ENCODE measurements around the gene FYCO1.
"Not testable (repeated sequence)": the region's sequence is repeated elsewhere in the genome, so short reads cannot be mapped to it uniquely, and the experiment has no call there.

FYCO1 gene

DNA sequence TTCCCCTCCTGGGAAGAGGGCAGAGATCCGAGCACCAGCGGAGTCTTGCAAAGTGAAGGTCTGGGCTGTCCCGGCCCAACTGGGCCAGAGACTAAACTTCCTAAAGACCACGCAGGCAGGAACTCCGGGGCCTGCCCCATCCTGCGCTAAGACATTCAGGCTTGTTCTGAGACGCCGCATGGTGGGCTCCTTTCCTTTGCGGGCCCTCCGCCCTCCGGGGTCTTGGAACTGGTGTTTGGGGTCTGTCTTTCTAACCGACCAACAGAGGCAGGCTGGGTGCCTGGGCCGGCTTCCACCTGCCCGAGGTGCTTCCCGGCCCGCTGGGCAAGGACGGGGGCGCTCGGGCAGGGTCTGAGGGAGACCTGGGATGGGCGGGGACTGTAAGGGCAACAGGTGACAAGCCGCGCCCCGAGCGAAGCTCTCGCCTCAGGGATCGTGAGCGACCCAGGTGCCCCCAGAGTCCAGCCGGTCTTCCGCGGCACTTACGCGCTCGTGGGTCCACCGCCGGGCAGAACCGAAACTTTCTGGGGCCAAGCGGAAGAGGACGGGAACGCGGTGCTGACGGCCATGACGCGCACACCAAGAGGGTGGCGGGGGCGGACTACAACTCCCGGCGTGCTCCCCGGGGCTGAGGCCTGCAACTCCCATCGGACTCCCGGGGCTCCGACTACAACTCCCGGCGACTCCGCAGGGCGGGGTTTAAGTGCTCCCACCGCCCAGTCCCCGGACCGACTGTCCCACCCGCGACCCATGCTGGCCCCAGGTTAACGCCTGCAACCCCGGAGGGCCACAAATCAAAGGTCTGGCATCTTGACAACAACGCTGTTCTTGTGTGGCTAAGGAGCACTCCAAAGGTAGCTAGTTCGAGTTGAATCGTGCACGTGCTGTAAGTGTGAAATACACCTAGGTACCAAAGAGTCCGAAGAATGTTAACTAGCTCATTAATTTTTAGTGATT, at the start of gene FYCO1:
Gene FYCO1, minus strand, starts transcription at position 589 of the 957 bp plus-strand sequence. CDS start 10,914 bp downstream, outside the sequence.
- peak; percentile 78 to 84 for DNase-seq (ENCODE audit: low read depth in 1 of 2, low spot score in 1 of 2)

DNA sequence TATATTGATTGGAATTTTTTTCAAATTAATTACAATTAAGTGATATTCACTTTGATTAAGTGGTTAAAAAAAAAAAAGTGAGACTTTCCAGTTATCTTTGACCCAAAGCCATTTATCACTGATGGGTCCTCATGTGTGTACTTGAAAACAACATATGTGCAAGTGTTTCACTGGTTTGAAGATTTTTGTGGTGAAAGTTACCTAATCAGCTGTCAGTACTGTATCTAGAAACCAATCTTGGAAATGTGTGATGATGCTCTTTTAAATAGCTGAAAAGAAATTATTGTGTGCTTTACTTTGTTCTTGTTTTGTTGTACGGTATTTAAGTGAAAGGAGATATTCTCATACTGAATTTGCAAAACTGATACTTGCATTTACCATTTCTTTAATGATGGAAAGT, 43.3 kb upstream of the FYCO1 start:
- DNase-seq (ENCODE audit: low read depth in 1 of 2, low spot score in 1 of 2), result no peak

DNA sequence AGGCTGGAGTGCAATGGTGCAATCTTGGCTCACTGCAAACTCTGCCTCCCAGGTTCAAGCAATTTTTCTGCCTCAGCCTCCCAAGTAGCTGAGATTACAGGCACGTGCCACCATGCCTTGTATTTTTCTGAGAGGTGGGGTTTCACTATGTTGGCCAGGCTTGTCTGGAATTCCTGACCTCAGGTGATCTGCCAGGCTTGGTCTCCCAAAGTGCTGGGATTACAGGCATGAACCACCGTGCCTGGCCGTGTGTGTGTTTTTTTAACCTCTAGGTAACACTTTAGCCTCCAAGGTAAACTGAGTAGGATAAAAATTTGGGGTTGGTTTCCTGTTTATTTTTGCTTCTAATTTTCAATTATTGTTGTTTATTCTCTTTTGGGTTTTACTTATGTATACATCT, 42.4 kb upstream of the FYCO1 start:
- DNase-seq (ENCODE audit: low read depth in 1 of 2, low spot score in 1 of 2), result not testable (repeated sequence)

DNA sequence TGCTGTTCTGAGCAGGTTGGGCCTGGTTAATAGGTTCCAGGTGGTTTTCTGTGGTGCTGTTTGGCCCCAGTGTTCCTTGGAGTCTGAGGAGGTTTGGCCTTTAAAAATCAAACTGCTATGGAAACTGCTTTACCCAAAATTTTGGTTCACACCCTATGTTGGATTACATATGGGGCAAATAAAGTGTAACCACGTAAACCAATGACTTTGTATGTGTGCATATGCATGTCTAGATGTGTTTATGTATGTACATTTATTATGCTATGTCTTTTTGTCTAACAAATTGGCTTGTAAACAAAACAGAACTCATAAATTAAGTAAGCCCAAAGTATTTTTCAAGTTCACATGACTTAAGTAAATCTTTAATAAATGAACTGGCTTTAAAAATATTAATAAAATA, 40.6 kb upstream of the FYCO1 start:
- DNase-seq (ENCODE audit: low read depth in 1 of 2, low spot score in 1 of 2), result no peak

DNA sequence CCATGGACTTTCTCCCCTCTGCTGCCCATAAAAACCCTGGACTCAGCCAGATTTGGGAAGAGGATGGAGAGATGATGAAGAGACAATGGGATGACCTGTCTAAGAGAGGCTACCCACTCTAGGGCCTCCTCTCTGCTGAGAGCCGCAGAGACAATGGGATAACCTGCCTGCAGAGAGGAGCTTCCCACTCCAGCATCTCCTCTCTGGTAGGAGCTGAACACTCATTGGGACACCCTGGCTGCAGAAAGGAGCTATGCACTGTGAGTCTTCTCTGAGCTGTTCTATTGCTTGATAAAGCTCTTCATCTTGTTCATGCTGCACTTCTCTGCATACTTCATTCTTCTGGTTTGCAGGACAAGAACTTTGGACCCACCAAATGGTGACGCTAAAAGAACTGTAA, 36.1 kb upstream of the FYCO1 start:
- DNase-seq (ENCODE audit: low read depth in 1 of 2, low spot score in 1 of 2), result no peak

DNA sequence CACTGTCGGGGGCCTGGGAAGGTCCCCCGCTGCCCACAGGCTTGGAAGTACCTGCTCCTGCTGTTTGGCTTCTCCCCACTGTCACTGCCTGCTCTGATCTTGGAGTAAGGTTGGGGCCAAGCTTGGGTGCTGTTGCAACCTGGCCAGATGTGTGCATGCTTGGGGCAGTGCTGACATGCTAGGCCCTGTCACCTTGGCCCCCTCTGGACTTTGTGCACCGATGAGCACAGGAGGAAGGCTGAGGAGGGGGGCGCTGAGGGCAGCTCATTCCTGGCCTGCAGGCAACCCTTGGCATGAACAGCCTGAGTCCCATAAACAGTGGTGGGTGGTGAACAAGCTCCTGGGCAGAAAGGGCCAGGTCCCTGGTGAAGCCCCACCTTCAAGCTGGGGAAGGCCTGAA, 35.6 kb upstream of the FYCO1 start:
- no peak for DNase-seq (ENCODE audit: low read depth in 1 of 2, low spot score in 1 of 2)

DNA sequence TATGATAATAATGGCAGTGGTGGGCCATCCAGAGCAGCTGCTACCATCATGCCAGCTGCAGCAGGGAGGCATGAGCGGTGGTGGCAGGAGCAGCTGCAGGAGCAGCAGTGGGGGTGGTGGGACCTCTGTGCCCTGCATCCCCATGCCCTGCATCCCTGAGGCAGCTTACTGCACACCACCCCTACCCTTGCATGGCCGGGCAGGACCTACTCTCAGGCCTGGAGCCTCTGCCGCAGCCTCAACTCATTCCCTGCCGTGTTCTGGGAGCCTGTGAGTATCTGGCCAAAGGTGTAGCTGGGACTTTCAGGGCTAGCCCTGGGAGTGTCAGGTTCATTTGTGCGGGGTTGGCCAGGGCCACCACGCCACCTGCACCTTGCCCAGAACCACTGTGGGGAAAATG, 35.0 kb upstream of the FYCO1 start:
- no peak for DNase-seq (ENCODE audit: low read depth in 1 of 2, low spot score in 1 of 2)

DNA sequence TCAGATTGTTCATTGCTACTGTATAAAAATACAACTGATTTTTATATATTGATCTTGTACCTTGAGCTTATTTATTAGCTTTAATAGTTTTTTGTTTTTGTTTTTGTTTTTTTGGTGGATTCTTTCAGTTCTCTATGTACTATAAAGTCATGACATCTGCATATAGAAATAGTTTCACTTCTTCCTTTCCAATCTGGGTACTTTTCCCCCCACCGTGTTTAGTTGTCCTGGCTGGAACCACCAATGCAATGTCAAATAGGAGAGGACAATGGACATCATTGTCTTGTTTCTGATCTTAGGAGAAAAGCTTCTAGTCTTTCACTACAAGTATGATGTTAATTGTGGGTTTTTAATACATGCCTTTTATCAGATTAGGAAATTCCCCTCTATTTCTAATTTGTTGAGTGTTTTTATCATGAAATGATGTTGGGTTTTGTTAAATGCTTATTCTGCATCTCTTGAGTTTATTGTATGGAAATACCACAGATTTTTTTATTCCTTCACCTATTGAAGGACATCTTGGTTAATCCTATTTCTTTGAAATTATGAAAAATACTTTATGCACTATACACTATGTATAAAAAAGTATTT, 34.4 kb upstream of the FYCO1 start:
- DNase-seq (ENCODE audit: low read depth in 1 of 2, low spot score in 1 of 2), result no peak

DNA sequence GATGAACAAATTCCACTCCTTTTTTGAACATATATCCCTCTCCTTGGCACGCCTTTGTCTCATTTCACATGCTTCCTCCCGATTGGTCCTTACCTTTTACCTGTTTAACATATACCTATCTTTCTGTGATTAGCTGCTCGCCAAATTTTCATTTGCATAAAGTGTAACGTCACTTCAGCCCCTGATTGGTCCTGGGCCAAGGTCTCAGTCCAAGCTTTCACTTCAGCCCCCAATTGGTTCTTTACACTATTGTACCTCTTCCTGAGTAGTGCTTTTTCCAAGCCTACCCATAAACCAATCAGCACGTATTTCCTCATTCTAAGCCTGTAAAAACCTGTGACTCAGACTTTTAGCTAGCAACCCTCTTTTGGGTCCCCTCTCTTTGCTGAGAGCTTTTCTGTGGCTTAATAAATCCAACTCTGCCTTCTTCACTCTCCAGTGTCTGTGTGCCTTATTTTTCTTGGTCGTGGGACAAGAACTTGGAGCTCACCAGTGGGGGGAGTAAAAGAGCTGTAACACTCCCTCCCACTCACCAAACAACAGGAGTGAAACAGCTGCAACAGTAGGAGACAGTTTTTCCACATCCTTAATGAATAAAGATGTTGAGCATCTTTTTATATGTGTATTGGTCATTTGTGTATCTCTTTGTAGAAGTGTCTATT, 32.2 kb upstream of the FYCO1 start:
- no peak for DNase-seq (ENCODE audit: low read depth in 1 of 2, low spot score in 1 of 2)

DNA sequence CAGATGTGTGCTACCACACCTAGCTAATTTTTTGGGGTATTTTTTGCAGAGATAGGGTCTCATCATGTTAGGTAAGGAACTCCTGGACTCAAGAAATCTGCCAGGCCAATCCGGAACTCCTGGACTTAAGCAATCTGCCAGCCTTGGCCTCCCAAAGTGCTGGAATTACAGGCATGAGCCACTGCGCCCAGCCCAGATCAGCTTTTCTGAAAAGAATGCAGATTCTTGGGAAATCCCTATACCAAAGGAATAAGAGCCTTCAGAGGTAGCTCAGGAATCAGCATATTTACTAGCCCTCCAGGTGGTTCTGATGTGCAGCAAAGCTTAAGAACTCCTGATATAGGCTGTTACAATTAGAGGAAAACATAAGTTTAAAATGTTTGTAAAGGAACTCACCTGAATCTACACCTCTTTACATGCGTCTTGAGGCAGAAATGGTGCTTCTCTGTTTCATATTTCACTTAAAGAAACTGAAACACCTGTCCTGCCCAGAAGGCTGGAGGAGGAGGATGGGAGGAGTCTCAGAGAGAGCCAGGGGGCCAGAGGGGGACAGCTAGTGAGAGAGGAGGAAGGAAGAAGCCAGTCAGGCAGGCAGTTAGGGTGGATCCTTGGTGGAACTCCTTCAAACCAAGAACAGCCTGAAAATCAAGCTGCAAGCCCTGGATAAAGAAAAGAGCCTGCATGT, 31.5 kb upstream of the FYCO1 start, which contains the start of gene XCR1:
Gene XCR1, minus strand, starts transcription at position 463 of the 685 bp plus-strand sequence. CDS start 5,536 bp downstream, outside the sequence.
- no peak for DNase-seq (ENCODE audit: low read depth in 1 of 2, low spot score in 1 of 2)

DNA sequence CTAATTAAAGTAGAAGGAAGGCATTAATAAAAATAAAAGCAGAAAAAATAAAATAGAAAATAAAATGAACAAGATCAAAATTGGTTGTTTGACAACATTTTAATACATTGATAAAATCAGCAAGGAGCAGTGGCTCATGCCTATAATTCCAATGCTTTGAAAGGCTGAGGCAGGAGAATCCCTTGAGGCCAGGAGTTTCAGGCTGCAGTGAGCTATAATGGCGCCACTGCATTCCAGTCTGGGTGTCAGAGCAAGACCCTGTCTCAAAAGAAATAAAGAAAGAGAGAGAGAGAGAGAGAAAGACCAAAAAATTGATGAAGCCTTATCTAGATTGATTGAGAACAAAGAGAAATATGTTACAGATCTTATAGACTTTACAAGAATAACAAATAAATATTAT, 29.5 kb upstream of the FYCO1 start:
- no peak for DNase-seq (ENCODE audit: low read depth in 1 of 2, low spot score in 1 of 2)

DNA sequence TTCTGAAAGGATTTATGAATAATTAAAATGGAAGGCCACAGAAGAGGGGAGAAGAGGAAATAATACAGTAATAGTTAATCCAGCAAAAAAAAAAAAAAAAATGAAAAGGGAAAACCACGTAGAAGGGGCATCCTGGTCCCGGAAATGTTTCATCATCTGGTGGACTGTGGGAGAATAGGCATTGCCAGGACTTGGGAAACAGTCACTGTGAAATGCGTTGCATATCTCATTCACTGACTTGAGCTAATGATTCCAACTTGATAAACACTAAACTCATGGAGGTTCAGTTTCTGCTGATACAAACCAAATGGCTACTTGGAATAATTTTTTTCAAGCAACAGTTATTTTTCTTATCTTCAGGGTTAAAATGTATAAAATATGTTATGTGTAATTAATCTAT, 28.5 kb upstream of the FYCO1 start:
- DNase-seq (ENCODE audit: low read depth in 1 of 2, low spot score in 1 of 2), result no peak

DNA sequence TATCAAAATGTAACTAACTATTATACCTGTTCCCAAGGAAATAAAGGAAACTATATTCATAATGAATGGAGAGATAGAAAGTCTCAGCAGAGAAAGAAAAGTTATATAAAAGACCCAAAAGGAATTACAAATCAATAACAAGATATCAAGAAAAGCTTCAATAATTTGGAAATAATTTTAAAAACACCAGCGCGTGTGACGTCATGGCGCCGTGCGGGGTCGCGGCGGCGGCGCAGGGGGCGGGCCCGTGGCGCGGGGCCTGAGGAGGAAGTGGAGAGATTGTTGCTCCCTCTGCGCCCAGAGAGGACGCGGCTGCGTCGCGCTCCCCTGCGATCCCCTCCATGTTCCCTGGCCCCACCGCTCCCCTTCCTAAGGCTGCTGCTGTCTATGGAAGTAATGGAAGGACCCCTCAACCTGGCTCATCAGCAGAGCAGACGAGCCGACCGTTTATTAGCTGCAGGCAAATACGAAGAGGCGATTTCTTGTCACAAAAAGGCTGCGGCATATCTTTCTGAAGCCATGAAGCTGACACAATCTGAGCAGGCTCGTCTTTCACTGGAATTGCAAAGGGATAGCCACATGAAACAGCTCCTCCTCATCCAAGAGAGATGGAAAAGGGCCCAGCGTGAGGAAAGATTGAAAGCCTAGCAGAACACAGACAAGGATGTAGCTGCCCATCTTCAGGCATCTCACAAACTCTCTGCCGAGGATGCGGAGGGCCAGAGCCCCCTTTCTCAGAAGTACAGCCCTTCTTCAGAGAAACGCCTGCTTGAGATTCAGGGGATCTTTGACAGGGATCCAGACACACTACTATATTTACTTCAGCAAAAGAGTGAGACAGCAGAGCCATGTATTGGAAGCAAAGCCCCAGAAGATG, 27.5 kb upstream of the FYCO1 start:
- no peak for DNase-seq (ENCODE audit: low read depth in 1 of 2, low spot score in 1 of 2)

DNA sequence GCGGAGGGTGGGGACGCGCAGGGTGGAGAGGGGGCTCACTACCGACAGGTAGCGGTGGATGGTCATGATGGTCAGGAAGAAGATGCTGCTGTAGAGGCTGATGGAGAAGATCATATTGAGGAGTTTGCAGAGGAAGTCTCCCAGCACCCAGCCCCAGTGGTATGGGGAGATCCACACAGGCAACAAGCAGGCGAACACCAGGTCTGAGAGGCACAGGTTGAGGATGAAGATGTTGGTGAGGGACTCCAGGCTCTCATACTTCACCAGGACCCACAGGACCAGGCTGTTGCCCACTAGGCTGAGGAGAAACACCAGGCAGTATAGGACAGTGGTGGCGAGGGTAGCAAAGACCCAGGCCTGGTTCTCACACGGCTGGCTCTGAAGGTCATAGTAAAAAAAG, 25.9 kb upstream of the FYCO1 start:
- DNase-seq (ENCODE audit: low read depth in 1 of 2, low spot score in 1 of 2), result no peak

DNA sequence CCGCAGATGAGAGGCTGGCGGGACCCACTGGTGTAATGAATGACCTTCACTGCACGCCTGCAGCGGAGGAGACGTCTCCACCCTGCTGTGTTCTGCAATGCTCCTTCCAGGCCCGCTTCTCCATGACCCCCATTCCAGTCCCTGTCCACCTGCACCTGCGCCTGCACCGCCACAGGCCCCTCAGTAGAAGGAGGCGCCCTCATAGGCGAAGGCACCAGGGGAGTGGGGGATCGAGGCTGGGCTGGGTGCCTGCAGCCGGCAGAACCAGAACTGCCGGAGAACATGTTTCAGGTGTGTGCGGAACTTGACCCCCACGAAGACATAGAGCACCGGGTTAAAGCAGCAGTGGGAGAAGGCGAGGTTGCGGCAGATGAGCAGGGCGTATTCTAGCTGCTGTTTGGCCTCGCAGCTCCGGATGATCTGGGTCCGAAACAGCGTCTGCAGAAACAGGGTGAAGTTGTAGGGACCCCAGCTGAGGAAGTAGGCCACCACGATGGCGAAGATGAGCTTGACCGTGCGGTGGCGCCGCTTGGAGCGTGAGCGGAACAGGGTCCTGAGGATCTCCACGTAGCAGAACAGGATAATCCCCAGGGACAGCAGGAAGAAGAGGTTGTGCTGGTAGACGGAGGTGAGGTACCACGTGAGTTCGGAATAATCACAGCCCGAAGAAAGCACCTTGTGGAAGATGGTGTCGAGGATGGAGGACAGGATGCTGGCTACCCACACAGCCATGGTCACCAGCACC, 25.3 kb upstream of the FYCO1 start:
- DNase-seq (ENCODE audit: low read depth in 1 of 2, low spot score in 1 of 2), result no peak

DNA sequence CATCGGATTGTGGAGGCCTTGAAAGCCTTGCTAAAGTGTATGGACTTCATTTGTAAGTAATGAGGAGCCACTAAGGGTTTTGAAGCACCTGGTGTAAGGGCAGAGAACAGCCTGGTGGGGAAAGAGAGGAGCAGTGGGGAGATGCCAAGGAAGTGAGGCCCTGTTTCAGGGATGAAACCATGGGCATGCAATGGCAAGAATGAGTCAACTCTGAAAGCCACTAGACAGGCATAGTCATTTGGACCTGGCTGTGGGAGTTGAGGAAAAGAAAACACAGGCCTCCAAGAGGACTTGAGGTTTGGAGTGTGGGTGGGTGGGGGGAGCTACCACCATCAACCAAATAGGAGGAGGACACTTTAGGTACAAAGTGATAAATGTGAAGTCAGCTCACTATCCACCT, 24.1 kb upstream of the FYCO1 start:
- peak in 1 of 2 donors; percentile 27 for DNase-seq (ENCODE audit: low read depth in 1 of 2, low spot score in 1 of 2)

DNA sequence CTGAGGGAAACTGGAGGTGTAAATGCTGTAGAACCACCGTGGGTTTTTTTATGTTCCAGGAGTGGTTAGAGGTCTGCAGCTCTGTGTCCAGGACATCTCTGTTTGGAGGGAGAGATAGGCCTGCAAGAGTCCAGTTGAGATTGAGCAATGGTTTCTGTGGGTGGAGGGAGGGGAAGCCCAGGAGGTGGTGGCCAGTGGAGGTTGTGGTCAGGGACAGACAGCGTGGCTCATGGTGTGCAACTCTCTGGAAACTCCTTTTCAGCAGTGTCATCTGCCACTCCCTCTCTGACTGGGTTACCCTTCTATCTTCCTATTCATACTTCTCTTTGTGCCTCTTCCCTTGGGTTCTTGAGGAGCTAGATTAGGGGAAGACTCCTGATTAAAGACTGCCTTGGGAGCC, 22.1 kb upstream of the FYCO1 start:
- no peak for DNase-seq (ENCODE audit: low read depth in 1 of 2, low spot score in 1 of 2)

DNA sequence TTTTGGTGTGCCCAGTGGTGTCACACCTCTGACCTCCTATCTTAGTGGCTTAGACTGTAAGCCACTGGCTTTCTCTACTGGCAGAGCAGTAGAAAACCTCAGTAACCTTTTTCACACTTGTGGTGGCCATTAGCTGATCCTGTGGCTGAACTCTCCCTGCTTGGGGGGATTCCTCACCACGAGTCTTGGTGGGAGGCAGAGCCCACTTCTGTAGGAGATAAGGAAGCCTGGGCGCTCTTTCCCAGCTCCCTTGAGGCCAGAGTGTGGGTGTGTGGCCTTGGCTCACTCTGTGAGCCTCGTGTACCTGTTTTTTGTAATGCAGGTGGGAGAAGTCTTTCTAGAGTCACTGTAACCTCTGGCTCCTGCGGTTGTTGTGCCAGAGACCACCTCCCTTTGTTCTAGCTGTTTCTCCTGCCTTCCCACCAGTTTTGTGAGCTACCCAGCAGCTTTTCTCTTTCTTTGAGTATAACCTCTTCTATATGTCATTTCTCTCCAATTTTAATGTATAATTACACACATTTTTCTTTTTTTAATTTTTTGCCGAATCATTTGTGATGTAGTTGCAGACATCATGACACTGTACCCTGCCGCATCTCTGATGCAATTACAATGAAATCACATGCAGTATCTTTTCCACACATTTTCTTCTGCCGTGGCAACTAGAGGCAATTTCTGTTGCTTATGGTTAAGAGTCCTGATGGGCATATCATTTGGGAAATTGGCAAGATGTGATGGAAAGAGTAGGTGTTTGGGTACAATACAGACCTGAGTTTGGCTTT, 17.9 kb upstream of the FYCO1 start:
- DNase-seq (ENCODE audit: low read depth in 1 of 2, low spot score in 1 of 2), result no peak

DNA sequence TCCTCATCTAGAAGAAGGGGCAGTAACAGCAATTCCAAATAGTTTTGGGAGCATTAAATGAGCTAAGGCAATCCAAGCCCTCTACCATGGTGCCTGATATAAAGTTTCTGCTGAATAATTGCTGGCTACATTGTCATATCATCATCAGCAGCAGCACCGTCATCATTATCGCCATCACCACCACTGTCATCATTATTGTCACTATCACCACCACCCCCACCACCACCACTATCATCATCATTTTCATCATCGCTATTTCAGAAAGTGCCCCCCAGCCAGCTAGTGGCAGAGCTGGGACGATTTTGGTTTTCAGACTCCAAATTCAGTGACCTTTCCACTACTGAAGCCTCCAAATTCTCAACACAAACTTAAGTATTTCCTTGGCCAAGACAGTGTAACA, 16.6 kb upstream of the FYCO1 start:
- no peak for DNase-seq (ENCODE audit: low read depth in 1 of 2, low spot score in 1 of 2)
